K562 (cell line): ENCODE data around the gene MAPKAPK2. TPM values are rescaled to one million over a fixed set of nuclear protein-coding genes. Genes with fewer than 3 reads are reported as not detected.

Experiments
- CAMTA2 ChIP-seq: fragments of 250-450 bp; sonication (Bioruptor Pico); conservative IDR thresholded peaks from 2 replicates; pipeline ENCODE4 v1.5.1; 2022
- CBFA2T3 ChIP-seq: fragments of 450-650 bp; IDR thresholded peaks from 2 replicates; pipeline ENCODE4 v1.6.1; 2017
- DACH1 ChIP-seq: fragments of 450-650 bp; IDR thresholded peaks from 2 replicates; pipeline ENCODE4 v1.6.1; 2018; ENCODE audit not compliant: partially characterized antibody
- FOXK2 ChIP-seq, 2 experiments: fragments of 450-650 bp; IDR thresholded peaks in 1 of 2; conservative IDR thresholded peaks in 1 of 2; 2 replicates each; pipeline ENCODE4 v1.6.1; 2016; ENCODE audit warnings: low read depth in 2 of 2, mild to moderate bottlenecking in 1 of 2
- HNRNPL ChIP-seq: fragments of 200-400 bp; formaldehyde crosslinking; IDR thresholded peaks from 2 replicates; pipeline ENCODE4 v1.6.1; 2017; ENCODE audit warnings: low read depth, mild to moderate bottlenecking, low read length
- KLF13 ChIP-seq: fragments of 450-650 bp; IDR thresholded peaks from 2 replicates; pipeline ENCODE4 v1.6.1; 2016; ENCODE audit warnings: missing genetic modification characterization, low read depth, mild to moderate bottlenecking, missing compliant biosample characterization, moderate library complexity, borderline replicate concordance
- NBN ChIP-seq: fragments of 450-650 bp; IDR thresholded peaks from 2 replicates; pipeline ENCODE4 v1.6.1; 2016; ENCODE audit warnings: low read depth, mild to moderate bottlenecking
- NFIC ChIP-seq: fragments of 450-650 bp; IDR thresholded peaks from 2 replicates; pipeline ENCODE4 v1.6.1; 2017; ENCODE audit warnings: mild to moderate bottlenecking, inconsistent platforms
- SMARCA5 ChIP-seq: fragments of 450-650 bp; IDR thresholded peaks from 2 replicates; pipeline ENCODE4 v1.6.1; 2016
- SP1 ChIP-seq: sonication (generic); formaldehyde crosslinking; IDR thresholded peaks from 2 replicates; pipeline ENCODE4 v1.8.1; 2022; ENCODE audit warnings: mild to moderate bottlenecking, missing genetic modification reagents
- TCF3 ChIP-seq: sonication (generic); formaldehyde crosslinking; IDR thresholded peaks from 2 replicates; pipeline ENCODE4 v1.4.0; 2020; ENCODE audit warnings: mild to moderate bottlenecking, missing genetic modification reagents
- ZKSCAN1 ChIP-seq: fragments of 150-350 bp; IDR thresholded peaks from 2 replicates; pipeline ENCODE4 v1.6.1; 2016; ENCODE audit warnings: low read depth, low read length
- ZNF740 ChIP-seq, 3 experiments: fragments of 200-800 bp in 1 of 3; sonication (Bioruptor generic) in 1 of 3; sonication (generic) in 1 of 3; formaldehyde crosslinking in 1 of 3; IDR thresholded peaks; 2 replicates each; pipeline versions ENCODE4 v1.6.1 to v1.8.0; 2016 to 2022; ENCODE audit warnings: mild to moderate bottlenecking in 2 of 3, missing compliant biosample characterization in 2 of 3, missing genetic modification characterization in 2 of 3, missing genetic modification reagents in 1 of 3
- ZNF75A ChIP-seq: fragments of 450-650 bp; formaldehyde crosslinking; IDR thresholded peaks from 2 replicates; pipeline ENCODE4 v1.4.0; 2020; ENCODE audit warnings: mild to moderate bottlenecking
- polyA plus RNA-seq, 8 experiments: library from polyadenylated mRNA; depleted of rRNA in 4 of 8; stranded (reverse) in 5 of 8; unstranded in 3 of 8; fragments of >200 nt; fragmentation: Nextera tagmentation in 2 of 8; fragmentation: Illumina TruSeq in 1 of 8; extraction: Ambion mirVana in 2 of 8; extraction: Trizol in 1 of 8; gene quantifications; 2 replicates each; pipeline versions ENCODE4 v1.2.1 to v1.2.3, GENCODE V29; 2011 to 2014; ENCODE audit warnings: inconsistent platforms in 1 of 8, missing spikeins in 1 of 8
- total RNA-seq, 7 experiments: library from RNA; depleted of rRNA in 6 of 7; stranded (reverse); fragments of >200 nt in 6 of 7; fragmentation: Illumina TruSeq in 2 of 7; extraction: Trizol in 2 of 7; gene quantifications; 2 replicates each; pipeline versions ENCODE4 v1.2.1 to v1.2.3, GENCODE V29; 2011 to 2021; ENCODE audit warnings: low replicate concordance in 1 of 7
- TF ChIP-seq, protein P1 (sequence below): IDR thresholded peaks from 2 replicates; pipeline ENCODE4 v1.6.1; 2012; ENCODE audit warnings: low read depth, low read length, improper control_type of control experiment, borderline replicate concordance
- TF ChIP-seq, protein P2 (sequence below): fragments of 450-650 bp; formaldehyde crosslinking; IDR thresholded peaks from 2 replicates; pipeline ENCODE4 v1.4.0; 2020; ENCODE audit warnings: mild to moderate bottlenecking, mixed read lengths
- TF ChIP-seq, protein P3 (sequence below): fragments of 250-450 bp; sonication (Bioruptor Pico); IDR thresholded peaks from 2 replicates; pipeline ENCODE4 v1.4.0; 2020; ENCODE audit warnings: mild to moderate bottlenecking, moderate library complexity
- TF ChIP-seq, protein P4 (sequence below): sonication (generic); IDR thresholded peaks from 2 replicates; pipeline ENCODE4 v1.6.1; 2016

MAPKAPK2 gene
- total and polyA plus RNA-seq, 9 of the 15 experiments (the other 6 are each of a cell fraction or from before 2014, with no cell fraction given): 0.63 to 94.2 (median 52.1) TPM

GRCh38 chr1:206651958-206652890 is 32.5 kb upstream of the MAPKAPK2 start (continued):
- TF ChIP-seq, protein P1, sequence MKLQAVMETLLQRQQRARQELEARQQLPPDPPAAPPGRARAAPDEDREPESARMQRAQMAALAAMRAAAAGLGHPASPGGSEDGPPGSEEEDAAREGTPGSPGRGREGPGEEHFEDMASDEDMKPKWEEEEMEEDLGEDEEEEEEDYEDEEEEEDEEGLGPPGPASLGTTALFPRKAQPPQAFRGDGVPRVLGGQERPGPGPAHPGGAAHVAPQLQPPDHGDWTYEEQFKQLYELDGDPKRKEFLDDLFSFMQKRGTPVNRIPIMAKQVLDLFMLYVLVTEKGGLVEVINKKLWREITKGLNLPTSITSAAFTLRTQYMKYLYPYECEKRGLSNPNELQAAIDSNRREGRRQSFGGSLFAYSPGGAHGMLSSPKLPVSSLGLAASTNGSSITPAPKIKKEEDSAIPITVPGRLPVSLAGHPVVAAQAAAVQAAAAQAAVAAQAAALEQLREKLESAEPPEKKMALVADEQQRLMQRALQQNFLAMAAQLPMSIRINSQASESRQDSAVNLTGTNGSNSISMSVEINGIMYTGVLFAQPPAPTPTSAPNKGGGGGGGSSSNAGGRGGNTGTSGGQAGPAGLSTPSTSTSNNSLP: peak; percentile 79; the same call in 1 of the 2 replicates
- TF ChIP-seq ZNF740 (CRISPR knock-in tag; IDR thresholded peaks at IDR 0.05) (no peak), ZNF740 (tag; IDR thresholded peaks at IDR 0.05) (peak in 1 of 2 experiments; percentile 11; a peak in 1 of 4 replicates), CAMTA2 (no peak), ZKSCAN1 (peak; percentile 22; the same call in 1 of the 2 replicates), KLF13 (no peak), SP1 (CRISPR knock-in tag) (peak; percentile 34; the same call in 1 of the 2 replicates), NFIC (peak; percentile 87), FOXK2 (conservative IDR thresholded peaks at IDR 0.05 in 1 of 2, IDR thresholded peaks at IDR 0.05 in 1 of 2; ENCODE audit: low read depth in 2 of 2) (peak; percentile 92 to 93), HNRNPL (no peak), NBN (peak; percentile 97), TCF3 (CRISPR knock-in tag) (peak; percentile 99), CBFA2T3 (peak; percentile 98), ZNF75A (CRISPR knock-in tag) (0 out of 2 replicates have a peak, but pooled peaks have one; percentile 11), DACH1 (peak; percentile 6), SMARCA5 (peak; percentile 88; the same call in 1 of the 2 replicates)
- TF ChIP-seq, protein P2, sequence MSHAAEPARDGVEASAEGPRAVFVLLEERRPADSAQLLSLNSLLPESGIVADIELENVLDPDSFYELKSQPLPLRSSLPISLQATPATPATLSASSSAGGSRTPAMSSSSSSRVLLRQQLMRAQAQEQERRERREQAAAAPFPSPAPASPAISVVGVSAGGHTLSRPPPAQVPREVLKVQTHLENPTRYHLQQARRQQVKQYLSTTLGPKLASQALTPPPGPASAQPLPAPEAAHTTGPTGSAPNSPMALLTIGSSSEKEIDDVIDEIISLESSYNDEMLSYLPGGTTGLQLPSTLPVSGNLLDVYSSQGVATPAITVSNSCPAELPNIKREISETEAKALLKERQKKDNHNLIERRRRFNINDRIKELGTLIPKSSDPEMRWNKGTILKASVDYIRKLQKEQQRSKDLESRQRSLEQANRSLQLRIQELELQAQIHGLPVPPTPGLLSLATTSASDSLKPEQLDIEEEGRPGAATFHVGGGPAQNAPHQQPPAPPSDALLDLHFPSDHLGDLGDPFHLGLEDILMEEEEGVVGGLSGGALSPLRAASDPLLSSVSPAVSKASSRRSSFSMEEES (CRISPR knock-in tag): no peak
- TF ChIP-seq, protein P3, sequence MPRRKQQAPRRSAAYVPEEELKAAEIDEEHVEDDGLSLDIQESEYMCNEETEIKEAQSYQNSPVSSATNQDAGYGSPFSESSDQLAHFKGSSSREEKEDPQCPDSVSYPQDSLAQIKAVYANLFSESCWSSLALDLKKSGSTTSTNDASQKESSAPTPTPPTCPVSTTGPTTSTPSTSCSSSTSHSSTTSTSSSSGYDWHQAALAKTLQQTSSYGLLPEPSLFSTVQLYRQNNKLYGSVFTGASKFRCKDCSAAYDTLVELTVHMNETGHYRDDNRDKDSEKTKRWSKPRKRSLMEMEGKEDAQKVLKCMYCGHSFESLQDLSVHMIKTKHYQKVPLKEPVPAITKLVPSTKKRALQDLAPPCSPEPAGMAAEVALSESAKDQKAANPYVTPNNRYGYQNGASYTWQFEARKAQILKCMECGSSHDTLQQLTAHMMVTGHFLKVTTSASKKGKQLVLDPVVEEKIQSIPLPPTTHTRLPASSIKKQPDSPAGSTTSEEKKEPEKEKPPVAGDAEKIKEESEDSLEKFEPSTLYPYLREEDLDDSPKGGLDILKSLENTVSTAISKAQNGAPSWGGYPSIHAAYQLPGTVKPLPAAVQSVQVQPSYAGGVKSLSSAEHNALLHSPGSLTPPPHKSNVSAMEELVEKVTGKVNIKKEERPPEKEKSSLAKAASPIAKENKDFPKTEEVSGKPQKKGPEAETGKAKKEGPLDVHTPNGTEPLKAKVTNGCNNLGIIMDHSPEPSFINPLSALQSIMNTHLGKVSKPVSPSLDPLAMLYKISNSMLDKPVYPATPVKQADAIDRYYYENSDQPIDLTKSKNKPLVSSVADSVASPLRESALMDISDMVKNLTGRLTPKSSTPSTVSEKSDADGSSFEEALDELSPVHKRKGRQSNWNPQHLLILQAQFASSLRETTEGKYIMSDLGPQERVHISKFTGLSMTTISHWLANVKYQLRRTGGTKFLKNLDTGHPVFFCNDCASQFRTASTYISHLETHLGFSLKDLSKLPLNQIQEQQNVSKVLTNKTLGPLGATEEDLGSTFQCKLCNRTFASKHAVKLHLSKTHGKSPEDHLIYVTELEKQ: no peak
- TF ChIP-seq, protein P4, sequence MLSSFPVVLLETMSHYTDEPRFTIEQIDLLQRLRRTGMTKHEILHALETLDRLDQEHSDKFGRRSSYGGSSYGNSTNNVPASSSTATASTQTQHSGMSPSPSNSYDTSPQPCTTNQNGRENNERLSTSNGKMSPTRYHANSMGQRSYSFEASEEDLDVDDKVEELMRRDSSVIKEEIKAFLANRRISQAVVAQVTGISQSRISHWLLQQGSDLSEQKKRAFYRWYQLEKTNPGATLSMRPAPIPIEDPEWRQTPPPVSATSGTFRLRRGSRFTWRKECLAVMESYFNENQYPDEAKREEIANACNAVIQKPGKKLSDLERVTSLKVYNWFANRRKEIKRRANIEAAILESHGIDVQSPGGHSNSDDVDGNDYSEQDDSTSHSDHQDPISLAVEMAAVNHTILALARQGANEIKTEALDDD: peak; percentile 49
